CD8-positive, alpha-beta memory T cell (primary cell): ENCODE results near the gene ADAM12. TPM values are rescaled to one million over a fixed set of nuclear protein-coding genes. Genes with fewer than 3 reads are reported as not detected.

Source experiments
- CTCF ChIA-PET: fragments of 350-600 bp; sonication (Branson Sonifier 250); formaldehyde crosslinking; loops from one replicate; lab custom pipeline; 2021; ENCODE audit warnings: antibody characterized with exemption; lab: Charles Lee
- POLR2A ChIA-PET: fragments of 350-600 bp; sonication (Branson Sonifier 250); formaldehyde crosslinking; loops from one replicate; lab custom pipeline; 2021; ENCODE audit warnings: antibody characterized with exemption; lab: Charles Lee
- DNase-seq, 5 donors: peaks; one replicate each; pipeline versions ENCODE4 v3.0.0 to v3.0.0-alpha.2; 2020 to 2022; ENCODE audit warnings: mixed read lengths in 1 of 5
- H3K27ac ChIP-seq: one replicate; pipeline ENCODE4 v1.7.0; 2013; ENCODE audit warnings: low read depth, mild to moderate bottlenecking, low read length, moderate library complexity
- H3K27me3 ChIP-seq: 2 replicates; pipeline ENCODE4 v1.7.0; 2013; ENCODE audit warnings: low read length, mild to moderate bottlenecking; ENCODE audit not compliant: insufficient read depth, poor library complexity, severe bottlenecking
- H3K36me3 ChIP-seq: 2 replicates; pipeline ENCODE4 v1.7.0; 2013; ENCODE audit warnings: mild to moderate bottlenecking, low read length, moderate library complexity; ENCODE audit not compliant: insufficient read depth
- H3K4me1 ChIP-seq: 2 replicates; pipeline ENCODE4 v1.7.0; 2013; ENCODE audit warnings: mild to moderate bottlenecking, low read length, moderate library complexity; ENCODE audit not compliant: insufficient read depth
- H3K4me3 ChIP-seq: 2 replicates; pipeline ENCODE4 v1.7.0; 2013; ENCODE audit warnings: mild to moderate bottlenecking, low read length
- H3K9me3 ChIP-seq: 2 replicates; pipeline ENCODE4 v1.7.0; 2013; ENCODE audit warnings: mild to moderate bottlenecking, low read length
- H3K27ac Mint-ChIP-seq, 8 donors: one replicate each; pipeline ENCODE4 v1.8.0; 2020 to 2021; ENCODE audit warnings: mixed read lengths in 8 of 8, mild to moderate bottlenecking in 6 of 8, inconsistent platforms in 3 of 8, moderate library complexity in 3 of 8
- H3K27me3 Mint-ChIP-seq, 2 donors: one replicate each; pipeline ENCODE4 v1.8.0; 2020 to 2021; ENCODE audit warnings: mixed read lengths in 2 of 2, mild to moderate bottlenecking in 1 of 2, moderate library complexity in 1 of 2
- H3K36me3 Mint-ChIP-seq, 3 donors: one replicate each; pipeline ENCODE4 v1.8.0; 2020 to 2021; ENCODE audit warnings: mixed read lengths in 3 of 3, inconsistent platforms in 1 of 3, mild to moderate bottlenecking in 1 of 3
- H3K4me1 Mint-ChIP-seq, 3 donors: one replicate each; pipeline ENCODE4 v1.8.0; 2020 to 2021; ENCODE audit warnings: mixed read lengths in 3 of 3, inconsistent platforms in 1 of 3, mild to moderate bottlenecking in 1 of 3
- H3K4me3 Mint-ChIP-seq, 7 donors: one replicate each; pipeline ENCODE4 v1.8.0; 2020 to 2021; ENCODE audit warnings: mixed read lengths in 7 of 7, mild to moderate bottlenecking in 6 of 7, moderate library complexity in 4 of 7, inconsistent platforms in 2 of 7
- H3K9me3 Mint-ChIP-seq, 5 donors: one replicate each; pipeline ENCODE4 v1.8.0; 2020 to 2022; ENCODE audit warnings: mixed read lengths in 5 of 5, mild to moderate bottlenecking in 3 of 5, moderate library complexity in 2 of 5, inconsistent platforms in 1 of 5
- polyA plus RNA-seq: library from polyadenylated mRNA; unstranded; fragments of 300-500 nt; fragmentation: Illumina TruSeq; gene quantifications from one replicate; pipeline ENCODE4 v1.2.3, GENCODE V29; 2021
- total RNA-seq, 2 experiments: library from RNA; stranded (reverse); gene quantifications; one replicate each; pipeline ENCODE4 v1.2.3, GENCODE V29; 2021

Gene ADAM12
- total and polyA plus RNA-seq, 3 experiments from 2014 or later = 0.11 to 6.4 (median 0.31) TPM

GRCh38 chr10:126302476-126302756, 85.9 kb downstream of the ADAM12 start:
- Mint-ChIP-seq H3K27me3 (no peaks in the 10 kb centered on the region), H3K27ac (no peak overlapping the region), H3K4me1 (no peaks in the 10 kb centered on the region), H3K4me3 (no peak overlapping the region), H3K36me3 (peaks cover 0 to 3% (median 0%) of the 10 kb centered on the region in 3 donors), H3K9me3 (peaks cover 0 to 6% (median 3%) of the 10 kb centered on the region in 5 donors)
- POLR2A ChIA-PET = no interaction called here
- Histone ChIP-seq H3K4me3 (no peak overlapping the region), H3K27me3 (no peaks in the 10 kb centered on the region), H3K27ac (no peak overlapping the region), H3K9me3 (no peaks in the 10 kb centered on the region), H3K36me3 (no peaks in the 10 kb centered on the region), H3K4me1 (no peaks in the 10 kb centered on the region)
- DNase-seq = no peak
- CTCF ChIA-PET = no interaction called here

DNA sequence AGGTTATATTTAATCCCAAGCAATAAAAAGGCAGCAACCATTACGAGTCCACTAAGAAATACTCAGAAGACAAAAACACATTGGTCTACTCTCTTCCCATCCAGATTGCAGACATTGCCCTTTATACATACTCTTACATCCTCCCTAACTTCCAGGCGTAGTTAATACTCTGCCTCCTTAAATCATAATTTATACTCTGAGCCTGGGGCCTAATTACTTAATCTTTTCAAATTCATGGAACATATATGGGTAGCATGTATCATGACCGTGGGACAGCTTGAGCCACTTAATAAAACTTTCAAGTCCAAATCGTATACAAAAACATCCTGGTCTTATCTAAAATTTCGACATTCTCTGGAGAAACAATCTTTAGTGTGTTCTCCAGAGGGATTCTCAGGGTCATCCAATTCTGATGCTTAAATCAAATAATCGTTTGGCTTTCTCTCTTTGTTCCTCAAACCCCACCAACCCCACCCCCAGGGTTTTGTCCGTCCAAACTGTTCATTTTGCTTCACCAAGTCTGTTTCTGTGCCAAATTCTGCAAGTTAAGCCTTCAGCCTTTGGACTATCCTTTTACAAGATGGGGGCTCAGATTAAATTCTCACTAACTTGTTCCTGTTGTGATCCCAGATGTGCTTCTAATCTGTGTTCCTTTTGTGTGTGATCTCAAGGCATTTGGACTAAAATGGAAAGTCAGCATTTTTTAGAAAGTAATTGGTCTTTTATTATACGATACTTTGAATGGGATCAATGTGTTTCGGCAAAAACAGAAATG, 86.4 kb downstream of the ADAM12 start:
- peaks cover 0 to 3% (median 0%) of the 10 kb centered on the region in 3 donors for H3K36me3 Mint-ChIP-seq
- no peaks in the 10 kb centered on the region for H3K36me3 ChIP-seq
- no peaks in the 10 kb centered on the region for H3K4me1 Mint-ChIP-seq
- no peaks in the 10 kb centered on the region for H3K4me1 ChIP-seq
- ChIA-PET POLR2A (no interaction called here), CTCF (interaction anchor here (0.9 kb wide), 1 partner anchor 15 kb away, joined by 3 read pairs; no protein-coding TSS in a partner anchor)
- H3K27ac Mint-ChIP-seq = peak overlapping the region in 1 of 8 donors; percentile 19
- H3K4me3 Mint-ChIP-seq = no peak overlapping the region
- H3K4me3 ChIP-seq = no peak overlapping the region
- H3K27me3 Mint-ChIP-seq = no peaks in the 10 kb centered on the region
- DNase-seq = no peak
- no peaks in the 10 kb centered on the region for H3K9me3 ChIP-seq
- peaks cover 0 to 6% (median 3%) of the 10 kb centered on the region in 5 donors for H3K9me3 Mint-ChIP-seq
- no peaks in the 10 kb centered on the region for H3K27me3 ChIP-seq
- no peak overlapping the region for H3K27ac ChIP-seq

DNA sequence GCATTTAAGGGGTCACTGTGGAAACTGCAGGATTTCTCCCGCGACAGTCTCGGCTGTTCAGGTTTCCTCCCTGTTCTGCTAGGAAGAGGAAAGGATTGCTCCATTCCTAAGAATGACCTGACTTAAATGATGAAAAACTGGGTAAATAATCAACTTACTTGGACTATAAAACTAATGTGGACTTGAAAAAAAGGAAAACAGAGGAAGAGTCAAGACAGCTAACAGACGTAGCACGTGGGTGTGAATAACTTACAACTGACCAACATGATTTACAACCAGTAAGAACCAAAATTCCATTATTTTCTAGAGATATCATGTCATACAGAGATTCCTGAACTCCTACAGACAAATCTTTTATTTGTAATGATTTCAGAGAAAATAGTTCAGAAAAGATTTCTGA, 93.8 kb downstream of the ADAM12 start:
- Histone ChIP-seq H3K27me3 (no peaks in the 10 kb centered on the region), H3K27ac (no peak overlapping the region), H3K9me3 (no peaks in the 10 kb centered on the region), H3K36me3 (no peaks in the 10 kb centered on the region), H3K4me1 (no peaks in the 10 kb centered on the region), H3K4me3 (no peak overlapping the region)
- no peak overlapping the region for H3K4me3 Mint-ChIP-seq
- no peak overlapping the region for H3K27ac Mint-ChIP-seq
- POLR2A ChIA-PET = no interaction called here
- no peaks in the 10 kb centered on the region for H3K27me3 Mint-ChIP-seq
- no peaks in the 10 kb centered on the region for H3K4me1 Mint-ChIP-seq
- H3K9me3 Mint-ChIP-seq = peaks cover 0 to 4% (median 0%) of the 10 kb centered on the region in 5 donors
- peaks cover 0 to 2% (median 0%) of the 10 kb centered on the region in 3 donors for H3K36me3 Mint-ChIP-seq
- CTCF ChIA-PET = no interaction called here
- no peak for DNase-seq

DNA sequence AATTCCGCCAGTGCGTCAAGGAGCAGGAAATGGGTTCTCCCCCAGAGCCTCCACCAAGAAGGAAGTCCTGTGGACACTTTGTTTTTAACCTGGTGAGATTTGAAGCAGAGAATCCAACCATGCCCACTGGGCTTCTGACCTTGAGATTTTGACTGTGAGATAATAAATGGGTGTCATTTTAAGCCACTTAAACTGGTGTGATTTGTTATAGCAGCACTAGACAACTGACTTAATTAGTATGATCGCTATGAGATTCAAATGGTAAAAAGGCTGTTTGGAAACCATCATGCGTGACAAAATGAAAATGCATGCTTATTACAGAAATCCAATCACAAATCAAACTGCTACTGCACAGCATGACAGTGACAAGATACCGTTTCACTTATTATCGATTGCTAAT, 98.0 kb downstream of the ADAM12 start:
- Mint-ChIP-seq H3K4me3 (no peak overlapping the region), H3K27me3 (no peaks in the 10 kb centered on the region), H3K36me3 (peaks cover 0 to 2% (median 0%) of the 10 kb centered on the region in 3 donors), H3K4me1 (no peaks in the 10 kb centered on the region), H3K9me3 (peaks cover 0 to 4% (median 0%) of the 10 kb centered on the region in 5 donors), H3K27ac (no peak overlapping the region)
- CTCF ChIA-PET = no interaction called here
- POLR2A ChIA-PET = no interaction called here
- no peaks in the 10 kb centered on the region for H3K36me3 ChIP-seq
- no peaks in the 10 kb centered on the region for H3K4me1 ChIP-seq
- H3K9me3 ChIP-seq = no peaks in the 10 kb centered on the region
- no peak for DNase-seq
- no peak overlapping the region for H3K27ac ChIP-seq
- H3K4me3 ChIP-seq = no peak overlapping the region
- H3K27me3 ChIP-seq = no peaks in the 10 kb centered on the region

GRCh38 chr10:126288547-126289493, 99.5 kb downstream of the ADAM12 start:
- H3K27me3 ChIP-seq = no peaks in the 10 kb centered on the region
- CTCF ChIA-PET = no interaction called here

DNA sequence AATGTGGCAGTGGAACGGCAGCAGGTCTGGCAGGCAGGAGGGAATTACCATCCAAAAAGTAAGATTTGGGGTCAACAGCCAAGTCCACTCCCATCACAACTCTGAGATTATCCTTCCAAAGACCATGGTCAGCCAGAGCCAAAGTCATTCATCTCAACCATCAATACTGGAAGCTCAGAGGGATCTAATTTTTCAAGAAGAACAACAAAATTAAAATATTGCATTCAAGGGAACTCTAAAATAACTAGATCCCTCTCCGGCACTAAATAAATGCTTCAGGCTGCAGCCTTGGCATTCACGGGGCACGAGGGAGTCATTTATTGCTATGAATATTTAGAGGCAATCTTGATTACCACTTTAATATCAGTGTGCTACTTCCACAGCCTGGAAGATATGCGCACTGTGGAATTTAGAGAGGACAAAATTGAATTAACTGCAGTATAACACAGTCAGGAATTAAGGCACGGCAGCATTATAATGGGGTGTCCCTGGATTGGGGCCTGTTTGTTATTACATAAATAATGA, 102.0 kb downstream of the ADAM12 start:
- Histone ChIP-seq H3K27me3 (no peaks in the 10 kb centered on the region), H3K36me3 (no peaks in the 10 kb centered on the region), H3K27ac (no peak overlapping the region), H3K4me1 (no peaks in the 10 kb centered on the region), H3K9me3 (no peaks in the 10 kb centered on the region), H3K4me3 (no peak overlapping the region)
- Mint-ChIP-seq H3K4me3 (no peak overlapping the region), H3K4me1 (no peaks in the 10 kb centered on the region), H3K27ac (peak overlapping the region in 1 of 8 donors; percentile 44), H3K9me3 (peaks cover 0 to 1% (median 0%) of the 10 kb centered on the region in 5 donors), H3K36me3 (no peaks in the 10 kb centered on the region), H3K27me3 (no peaks in the 10 kb centered on the region)
- DNase-seq = no peak
- CTCF ChIA-PET = interaction anchor here (1.1 kb wide), 1 partner anchor 15 kb away, joined by 3 read pairs; no protein-coding TSS in a partner anchor
- POLR2A ChIA-PET = no interaction called here

More at GRCh38 chr10:126288547-126289493, 99.5 kb downstream of the ADAM12 start:
- H3K36me3 ChIP-seq = no peaks in the 10 kb centered on the region
- POLR2A ChIA-PET = no interaction called here
- H3K27ac ChIP-seq = no peak overlapping the region
- Mint-ChIP-seq H3K36me3 (peaks cover 0 to 2% (median 0%) of the 10 kb centered on the region in 3 donors), H3K27ac (peak overlapping the region in 1 of 8 donors; percentile 73), H3K9me3 (peaks cover 0 to 2% (median 1%) of the 10 kb centered on the region in 5 donors), H3K4me1 (no peaks in the 10 kb centered on the region), H3K4me3 (no peak overlapping the region), H3K27me3 (no peaks in the 10 kb centered on the region)
- no peaks in the 10 kb centered on the region for H3K9me3 ChIP-seq
- H3K4me1 ChIP-seq = no peaks in the 10 kb centered on the region
- H3K4me3 ChIP-seq = no peak overlapping the region
- DNase-seq = no peak

GRCh38 chr10:126283307-126283706, 105.0 kb downstream of the ADAM12 start:
- CTCF ChIA-PET = no interaction called here

More at GRCh38 chr10:126283307-126283706, 105.0 kb downstream of the ADAM12 start:
- Histone ChIP-seq H3K27ac (no peak overlapping the region), H3K4me3 (no peak overlapping the region), H3K9me3 (no peaks in the 10 kb centered on the region), H3K27me3 (no peaks in the 10 kb centered on the region), H3K36me3 (no peaks in the 10 kb centered on the region), H3K4me1 (no peaks in the 10 kb centered on the region)
- DNase-seq = no peak
- H3K4me1 Mint-ChIP-seq = no peaks in the 10 kb centered on the region
- peaks cover 0 to 3% (median 0%) of the 10 kb centered on the region in 5 donors for H3K9me3 Mint-ChIP-seq
- no peaks in the 10 kb centered on the region for H3K36me3 Mint-ChIP-seq
- H3K4me3 Mint-ChIP-seq = no peak overlapping the region
- H3K27ac Mint-ChIP-seq = no peak overlapping the region
- no peaks in the 10 kb centered on the region for H3K27me3 Mint-ChIP-seq
- POLR2A ChIA-PET = no interaction called here
